IMR-90 (cell line): ENCODE results near the gene TEAD4.

ENCODE experiments used
- POLR2A ChIP-seq: IDR thresholded peaks from 2 replicates; pipeline ENCODE4 v1.6.1; 2012; ENCODE audit warnings: mild to moderate bottlenecking, low read depth, low read length
- SMC3 ChIP-seq: fragments of 150-350 bp; IDR thresholded peaks from 2 replicates; pipeline ENCODE4 v1.6.1; 2016; ENCODE audit warnings: low read depth, mild to moderate bottlenecking, antibody characterized with exemption, low read length, moderate library complexity
- TF ChIP-seq, protein P1 (sequence below): conservative IDR thresholded peaks from 2 replicates; pipeline ENCODE4 v1.5.1; 2012; ENCODE audit warnings: mild to moderate bottlenecking, low read depth, low read length, improper control_type of control experiment

DNA sequence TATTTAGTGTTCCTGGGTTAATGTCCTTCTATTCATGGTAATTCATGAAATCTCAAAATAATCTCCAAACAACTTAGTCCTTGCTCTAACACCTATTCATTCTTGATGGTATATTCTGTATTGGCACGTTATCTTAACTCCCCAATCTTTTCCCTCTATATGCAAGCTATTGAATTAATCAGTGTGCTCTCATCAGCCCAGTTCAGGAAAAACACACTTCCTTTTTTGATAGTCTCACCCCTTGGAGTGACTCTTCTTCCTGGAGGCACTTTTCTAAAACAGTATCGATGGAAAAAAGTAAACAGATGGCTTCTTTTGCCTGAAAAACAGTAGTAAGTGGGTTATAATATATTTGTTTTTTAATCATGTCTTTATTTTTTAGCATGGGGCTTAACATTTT, 39.9 kb upstream of the TEAD4 start:
- TF ChIP-seq, protein P1, sequence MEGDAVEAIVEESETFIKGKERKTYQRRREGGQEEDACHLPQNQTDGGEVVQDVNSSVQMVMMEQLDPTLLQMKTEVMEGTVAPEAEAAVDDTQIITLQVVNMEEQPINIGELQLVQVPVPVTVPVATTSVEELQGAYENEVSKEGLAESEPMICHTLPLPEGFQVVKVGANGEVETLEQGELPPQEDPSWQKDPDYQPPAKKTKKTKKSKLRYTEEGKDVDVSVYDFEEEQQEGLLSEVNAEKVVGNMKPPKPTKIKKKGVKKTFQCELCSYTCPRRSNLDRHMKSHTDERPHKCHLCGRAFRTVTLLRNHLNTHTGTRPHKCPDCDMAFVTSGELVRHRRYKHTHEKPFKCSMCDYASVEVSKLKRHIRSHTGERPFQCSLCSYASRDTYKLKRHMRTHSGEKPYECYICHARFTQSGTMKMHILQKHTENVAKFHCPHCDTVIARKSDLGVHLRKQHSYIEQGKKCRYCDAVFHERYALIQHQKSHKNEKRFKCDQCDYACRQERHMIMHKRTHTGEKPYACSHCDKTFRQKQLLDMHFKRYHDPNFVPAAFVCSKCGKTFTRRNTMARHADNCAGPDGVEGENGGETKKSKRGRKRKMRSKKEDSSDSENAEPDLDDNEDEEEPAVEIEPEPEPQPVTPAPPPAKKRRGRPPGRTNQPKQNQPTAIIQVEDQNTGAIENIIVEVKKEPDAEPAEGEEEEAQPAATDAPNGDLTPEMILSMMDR = no peak
- TF ChIP-seq SMC3 = no peak
- no peak for TF ChIP-seq POLR2A
